HEK293 (cell line): ENCODE measurements around the gene ARHGAP6.

Experiments
- CTCF ChIA-PET: fragments of 350-600 bp; formaldehyde crosslinking; extraction: SDS; loops from one replicate; lab custom pipeline; 2021; ENCODE audit warnings: antibody characterized with exemption; lab: Yijun Ruan, JAX
- POLR2A ChIA-PET: fragments of 300-600 bp; formaldehyde crosslinking; extraction: SDS; loops from one replicate; lab custom pipeline; 2020; ENCODE audit warnings: antibody characterized with exemption, inconsistent platforms; lab: Yijun Ruan, JAX
- H3K27ac ChIP-seq: fragments of 200-500 bp; sonication (Bioruptor generic); 2 replicates; pipeline ENCODE4 v1.5.1; 2014; ENCODE audit warnings: low read depth, low read length, control low read depth, inconsistent platforms; ENCODE audit errors: extremely low read depth
- H3K36me3 ChIP-seq, 2 experiments: fragments of 200-500 bp in 1 of 2; sonication (Bioruptor generic) in 1 of 2; 1 replicate in 1 of 2; 2 replicates in 1 of 2; pipeline ENCODE4 v1.5.1; 2014 to 2017; ENCODE audit warnings: inconsistent platforms in 2 of 2, low read length in 2 of 2; ENCODE audit not compliant: control insufficient read depth in 2 of 2, insufficient read depth in 1 of 2
- H3K4me1 ChIP-seq: fragments of 200-500 bp; sonication (Bioruptor generic); 2 replicates; pipeline ENCODE4 v1.5.1; 2014; ENCODE audit warnings: mild to moderate bottlenecking, low read length, inconsistent platforms; ENCODE audit not compliant: control insufficient read depth, insufficient read depth
- H3K4me3 ChIP-seq: 2 replicates; pipeline ENCODE4 v1.5.1; 2011; ENCODE audit warnings: low read depth, mild to moderate bottlenecking, control low read depth, low read length, moderate library complexity
- H3K9me3 ChIP-seq: fragments of 200-500 bp; sonication (Bioruptor generic); 2 replicates; pipeline ENCODE4 v1.5.1; 2014; ENCODE audit warnings: low read depth, low read length, inconsistent platforms; ENCODE audit not compliant: control insufficient read depth, insufficient read depth
- GLIS1 ChIP-seq: fragments of 450-650 bp; formaldehyde crosslinking; IDR thresholded peaks from 2 replicates; pipeline ENCODE4 v1.5.1; 2016; ENCODE audit warnings: missing biosample characterization, missing genetic modification characterization
- OVOL3 ChIP-seq: fragments of 450-650 bp; formaldehyde crosslinking; IDR thresholded peaks from 2 replicates; pipeline ENCODE4 v1.5.1; 2016; ENCODE audit warnings: missing biosample characterization, missing genetic modification characterization
- SCRT2 ChIP-seq: fragments of 450-650 bp; formaldehyde crosslinking; IDR thresholded peaks from 2 replicates; pipeline ENCODE4 v1.5.1; 2016; ENCODE audit warnings: missing biosample characterization, missing genetic modification characterization
- TRIM28 ChIP-seq: IDR thresholded peaks from 2 replicates; pipeline ENCODE4 v1.6.1; 2011; ENCODE audit warnings: low read length, control low read depth, borderline replicate concordance
- ZBTB17 ChIP-seq: fragments of 450-650 bp; formaldehyde crosslinking; IDR thresholded peaks from 2 replicates; pipeline ENCODE4 v1.5.1; 2016; ENCODE audit warnings: missing biosample characterization, missing genetic modification characterization
- ZNF169 ChIP-seq: fragments of 450-650 bp; formaldehyde crosslinking; IDR thresholded peaks from 2 replicates; pipeline ENCODE4 v1.5.1; 2016; ENCODE audit warnings: missing biosample characterization, missing genetic modification characterization
- ZNF175 ChIP-seq: fragments of 450-650 bp; formaldehyde crosslinking; IDR thresholded peaks from 2 replicates; pipeline ENCODE4 v1.5.1; 2016; ENCODE audit warnings: missing biosample characterization, missing genetic modification characterization
- ZNF2 ChIP-seq: fragments of 450-650 bp; formaldehyde crosslinking; IDR thresholded peaks from 2 replicates; pipeline ENCODE4 v1.5.1; 2016; ENCODE audit warnings: missing biosample characterization, missing genetic modification characterization
- ZNF202 ChIP-seq: fragments of 450-650 bp; formaldehyde crosslinking; IDR thresholded peaks from 2 replicates; pipeline ENCODE4 v1.5.1; 2016; ENCODE audit warnings: missing biosample characterization, missing genetic modification characterization, borderline replicate concordance
- ZNF223 ChIP-seq: fragments of 450-650 bp; formaldehyde crosslinking; IDR thresholded peaks from 2 replicates; pipeline ENCODE4 v1.5.1; 2016; ENCODE audit warnings: missing biosample characterization, missing genetic modification characterization
- ZNF248 ChIP-seq: fragments of 450-650 bp; formaldehyde crosslinking; IDR thresholded peaks from 2 replicates; pipeline ENCODE4 v1.5.1; 2017; ENCODE audit warnings: missing biosample characterization, missing genetic modification characterization
- ZNF292 ChIP-seq: fragments of 450-650 bp; formaldehyde crosslinking; IDR thresholded peaks from 2 replicates; pipeline ENCODE4 v1.5.1; 2016; ENCODE audit warnings: low read depth, missing biosample characterization, missing genetic modification characterization, borderline replicate concordance
- ZNF658 ChIP-seq: fragments of 450-650 bp; formaldehyde crosslinking; IDR thresholded peaks from 2 replicates; pipeline ENCODE4; 2016; ENCODE audit warnings: missing biosample characterization, missing genetic modification characterization
- ZSCAN16 ChIP-seq: fragments of 450-650 bp; formaldehyde crosslinking; IDR thresholded peaks from 2 replicates; pipeline ENCODE4 v1.5.1; 2016; ENCODE audit warnings: missing biosample characterization, missing genetic modification characterization
- ZSCAN30 ChIP-seq: fragments of 450-650 bp; IDR thresholded peaks from 2 replicates; pipeline ENCODE4 v1.5.1; 2018; ENCODE audit warnings: missing biosample characterization, mild to moderate bottlenecking, missing genetic modification characterization, moderate library complexity
- TF ChIP-seq, protein P1 (sequence below): fragments of 450-650 bp; formaldehyde crosslinking; IDR thresholded peaks from 2 replicates; pipeline ENCODE4 v1.5.1; 2017; ENCODE audit warnings: missing biosample characterization, mild to moderate bottlenecking, missing genetic modification characterization, moderate library complexity
- TF ChIP-seq, protein P2 (sequence below): sonication (generic); formaldehyde crosslinking; IDR thresholded peaks from 2 replicates; pipeline ENCODE4 v1.8.1; 2022; ENCODE audit warnings: mild to moderate bottlenecking, moderate library complexity, missing genetic modification reagents
- TF ChIP-seq, protein P3 (sequence below): fragments of 450-650 bp; formaldehyde crosslinking; conservative IDR thresholded peaks from 2 replicates; pipeline ENCODE4 v1.5.1; 2016; ENCODE audit warnings: low read depth, missing biosample characterization, missing genetic modification characterization
- TF ChIP-seq, protein P4 (sequence below): fragments of 450-650 bp; formaldehyde crosslinking; IDR thresholded peaks from 2 replicates; pipeline ENCODE4 v1.5.1; 2016; ENCODE audit warnings: missing biosample characterization, missing genetic modification characterization

The ARHGAP6 gene

DNA sequence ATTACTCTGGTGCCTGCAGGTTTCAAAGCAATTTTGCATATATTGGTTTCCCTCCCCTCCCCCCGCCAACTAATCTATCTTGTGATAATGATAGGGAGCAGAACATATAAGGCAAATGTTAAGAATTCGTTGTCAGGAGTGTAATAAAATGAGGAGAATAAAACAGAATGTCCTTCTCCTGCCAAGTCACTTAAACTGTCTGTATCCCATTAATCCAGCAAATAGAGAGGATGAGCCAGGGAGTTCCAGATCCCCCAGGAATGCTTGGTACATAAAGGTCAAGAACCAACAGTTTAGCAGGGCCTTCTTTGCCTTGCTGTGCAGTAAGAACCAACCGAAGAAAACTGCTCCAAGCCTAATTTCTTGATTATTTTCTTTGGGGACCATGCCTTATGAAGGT lies 231.1 kb downstream of the ARHGAP6 start (continued):
- TF ChIP-seq, protein P1, sequence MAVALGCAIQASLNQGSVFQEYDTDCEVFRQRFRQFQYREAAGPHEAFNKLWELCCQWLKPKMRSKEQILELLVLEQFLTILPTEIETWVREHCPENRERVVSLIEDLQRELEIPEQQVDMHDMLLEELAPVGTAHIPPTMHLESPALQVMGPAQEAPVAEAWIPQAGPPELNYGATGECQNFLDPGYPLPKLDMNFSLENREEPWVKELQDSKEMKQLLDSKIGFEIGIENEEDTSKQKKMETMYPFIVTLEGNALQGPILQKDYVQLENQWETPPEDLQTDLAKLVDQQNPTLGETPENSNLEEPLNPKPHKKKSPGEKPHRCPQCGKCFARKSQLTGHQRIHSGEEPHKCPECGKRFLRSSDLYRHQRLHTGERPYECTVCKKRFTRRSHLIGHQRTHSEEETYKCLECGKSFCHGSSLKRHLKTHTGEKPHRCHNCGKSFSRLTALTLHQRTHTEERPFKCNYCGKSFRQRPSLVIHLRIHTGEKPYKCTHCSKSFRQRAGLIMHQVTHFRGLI (tag by site-specific recombination): no peak
- no peak for TF ChIP-seq GLIS1
- TF ChIP-seq, protein P2, sequence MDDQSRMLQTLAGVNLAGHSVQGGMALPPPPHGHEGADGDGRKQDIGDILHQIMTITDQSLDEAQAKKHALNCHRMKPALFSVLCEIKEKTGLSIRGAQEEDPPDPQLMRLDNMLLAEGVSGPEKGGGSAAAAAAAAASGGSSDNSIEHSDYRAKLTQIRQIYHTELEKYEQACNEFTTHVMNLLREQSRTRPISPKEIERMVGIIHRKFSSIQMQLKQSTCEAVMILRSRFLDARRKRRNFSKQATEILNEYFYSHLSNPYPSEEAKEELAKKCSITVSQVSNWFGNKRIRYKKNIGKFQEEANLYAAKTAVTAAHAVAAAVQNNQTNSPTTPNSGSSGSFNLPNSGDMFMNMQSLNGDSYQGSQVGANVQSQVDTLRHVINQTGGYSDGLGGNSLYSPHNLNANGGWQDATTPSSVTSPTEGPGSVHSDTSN (CRISPR knock-in tag): no peak

DNA sequence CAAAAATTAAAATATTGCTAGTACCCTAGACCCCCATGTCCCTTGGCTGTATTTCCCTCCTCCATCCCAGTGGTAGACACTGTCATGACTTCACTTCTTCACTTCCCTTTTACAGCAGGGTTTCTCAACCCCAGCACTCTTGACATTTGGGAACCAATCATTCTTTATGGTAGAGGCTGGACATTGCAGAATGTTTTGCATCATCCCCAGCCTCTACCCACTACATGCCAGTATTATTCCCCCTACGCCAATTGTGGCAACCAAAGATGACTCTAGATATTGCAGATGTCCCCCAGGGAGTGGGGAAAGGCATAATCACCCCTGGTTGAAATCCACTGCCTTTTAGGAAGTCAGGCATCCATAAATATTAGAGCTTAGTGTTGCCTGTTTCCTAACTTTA lies 233.9 kb downstream of the ARHGAP6 start:
- POLR2A ChIA-PET: no interaction called here
- no peaks in the 10 kb centered on the region for H3K4me1 ChIP-seq
- H3K27ac ChIP-seq: no peak overlapping the region
- no peaks in the 10 kb centered on the region for H3K9me3 ChIP-seq
- no peak overlapping the region for H3K4me3 ChIP-seq
- TF ChIP-seq SCRT2 (tag by site-specific recombination) (no peak), OVOL3 (tag by site-specific recombination) (no peak)
- no peaks in the 10 kb centered on the region for H3K36me3 ChIP-seq
- CTCF ChIA-PET: no interaction called here

DNA sequence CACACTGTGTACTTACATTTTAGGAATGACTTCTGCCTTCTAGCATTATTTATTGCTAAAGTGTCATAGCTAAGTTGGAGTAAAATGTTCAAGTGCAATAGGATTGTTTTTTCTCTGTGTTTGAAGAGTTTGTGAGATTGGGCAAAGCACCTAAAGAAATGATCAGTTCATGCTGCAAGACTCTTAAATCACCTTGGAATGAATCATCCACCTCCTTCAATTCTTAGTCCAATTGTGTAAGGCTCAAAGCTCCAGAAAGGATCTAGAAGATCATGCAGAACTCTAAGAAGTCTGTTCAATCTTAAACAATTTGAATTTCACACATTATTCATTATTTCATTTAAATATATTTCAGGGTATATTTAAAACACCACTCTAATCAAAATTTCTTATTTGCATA lies 235.4 kb downstream of the ARHGAP6 start:
- TF ChIP-seq ZNF169 (tag by site-specific recombination) (no peak), TRIM28 (no peak), ZNF223 (tag by site-specific recombination) (no peak), ZBTB17 (no peak), ZNF292 (no peak), ZNF658 (tag by site-specific recombination) (no peak)
- TF ChIP-seq, all 188 proteins: peak for 0
- no peaks in the 10 kb centered on the region for H3K36me3 ChIP-seq
- H3K9me3 ChIP-seq: no peaks in the 10 kb centered on the region
- no peak overlapping the region for H3K27ac ChIP-seq
- ChIA-PET CTCF (interaction anchor here (0.5 kb wide), 1 partner anchor 12 kb away, joined by 4 read pairs; no protein-coding TSS in a partner anchor), POLR2A (no interaction called here)
- H3K4me3 ChIP-seq: no peak overlapping the region
- H3K4me1 ChIP-seq: no peaks in the 10 kb centered on the region

DNA sequence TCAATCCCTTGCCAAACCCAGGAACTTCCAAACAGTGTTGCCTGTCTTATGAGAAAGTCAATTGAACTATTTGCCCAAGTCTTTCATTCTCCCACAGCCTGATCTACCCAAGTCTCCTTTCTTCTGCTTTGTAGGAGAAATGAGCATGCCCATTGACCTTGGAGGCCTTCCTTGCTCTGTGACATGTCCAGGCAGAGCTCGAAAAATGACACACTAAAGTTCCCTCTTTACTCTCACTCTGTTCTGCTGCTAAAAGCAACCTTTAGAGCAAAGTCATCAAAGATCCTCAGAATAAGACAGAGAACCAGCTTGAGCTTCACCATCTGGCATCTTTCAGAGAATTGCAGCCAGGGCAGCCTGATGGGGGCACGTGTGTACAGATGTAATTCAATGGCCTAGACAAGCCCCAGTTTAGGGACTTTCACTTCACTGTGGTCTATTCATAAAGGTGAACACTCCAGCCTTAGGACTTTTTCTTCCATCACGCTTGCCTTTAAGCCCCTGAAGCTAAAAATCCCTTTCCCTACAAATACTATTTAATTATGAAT lies 236.1 kb downstream of the ARHGAP6 start:
- POLR2A ChIA-PET: no interaction called here
- no peak overlapping the region for H3K4me3 ChIP-seq
- no peaks in the 10 kb centered on the region for H3K4me1 ChIP-seq
- TF ChIP-seq, protein P3, sequence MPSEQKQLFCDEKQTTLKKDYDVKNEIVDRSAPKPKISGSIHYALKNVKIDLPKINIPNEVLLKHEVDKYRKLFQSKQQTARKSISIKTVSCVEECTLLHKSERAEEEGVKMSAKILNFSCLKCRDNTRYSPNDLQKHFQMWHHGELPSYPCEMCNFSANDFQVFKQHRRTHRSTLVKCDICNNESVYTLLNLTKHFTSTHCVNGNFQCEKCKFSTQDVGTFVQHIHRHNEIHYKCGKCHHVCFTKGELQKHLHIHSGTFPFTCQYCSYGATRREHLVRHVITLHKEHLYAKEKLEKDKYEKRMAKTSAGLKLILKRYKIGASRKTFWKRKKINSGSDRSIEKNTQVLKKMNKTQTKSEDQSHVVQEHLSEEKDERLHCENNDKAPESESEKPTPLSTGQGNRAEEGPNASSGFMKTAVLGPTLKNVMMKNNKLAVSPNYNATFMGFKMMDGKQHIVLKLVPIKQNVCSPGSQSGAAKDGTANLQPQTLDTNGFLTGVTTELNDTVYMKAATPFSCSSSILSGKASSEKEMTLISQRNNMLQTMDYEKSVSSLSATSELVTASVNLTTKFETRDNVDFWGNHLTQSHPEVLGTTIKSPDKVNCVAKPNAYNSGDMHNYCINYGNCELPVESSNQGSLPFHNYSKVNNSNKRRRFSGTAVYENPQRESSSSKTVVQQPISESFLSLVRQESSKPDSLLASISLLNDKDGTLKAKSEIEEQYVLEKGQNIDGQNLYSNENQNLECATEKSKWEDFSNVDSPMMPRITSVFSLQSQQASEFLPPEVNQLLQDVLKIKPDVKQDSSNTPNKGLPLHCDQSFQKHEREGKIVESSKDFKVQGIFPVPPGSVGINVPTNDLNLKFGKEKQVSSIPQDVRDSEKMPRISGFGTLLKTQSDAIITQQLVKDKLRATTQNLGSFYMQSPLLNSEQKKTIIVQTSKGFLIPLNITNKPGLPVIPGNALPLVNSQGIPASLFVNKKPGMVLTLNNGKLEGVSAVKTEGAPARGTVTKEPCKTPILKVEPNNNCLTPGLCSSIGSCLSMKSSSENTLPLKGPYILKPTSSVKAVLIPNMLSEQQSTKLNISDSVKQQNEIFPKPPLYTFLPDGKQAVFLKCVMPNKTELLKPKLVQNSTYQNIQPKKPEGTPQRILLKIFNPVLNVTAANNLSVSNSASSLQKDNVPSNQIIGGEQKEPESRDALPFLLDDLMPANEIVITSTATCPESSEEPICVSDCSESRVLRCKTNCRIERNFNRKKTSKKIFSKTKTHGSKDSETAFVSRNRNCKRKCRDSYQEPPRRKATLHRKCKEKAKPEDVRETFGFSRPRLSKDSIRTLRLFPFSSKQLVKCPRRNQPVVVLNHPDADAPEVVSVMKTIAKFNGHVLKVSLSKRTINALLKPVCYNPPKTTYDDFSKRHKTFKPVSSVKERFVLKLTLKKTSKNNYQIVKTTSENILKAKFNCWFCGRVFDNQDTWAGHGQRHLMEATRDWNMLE (tag by site-specific recombination): no peak
- no peak for TF ChIP-seq ZNF248 (tag by site-specific recombination)
- TF ChIP-seq ZNF292: no peak
- TF ChIP-seq ZNF2 (tag by site-specific recombination): no peak
- TF ChIP-seq, protein P4, sequence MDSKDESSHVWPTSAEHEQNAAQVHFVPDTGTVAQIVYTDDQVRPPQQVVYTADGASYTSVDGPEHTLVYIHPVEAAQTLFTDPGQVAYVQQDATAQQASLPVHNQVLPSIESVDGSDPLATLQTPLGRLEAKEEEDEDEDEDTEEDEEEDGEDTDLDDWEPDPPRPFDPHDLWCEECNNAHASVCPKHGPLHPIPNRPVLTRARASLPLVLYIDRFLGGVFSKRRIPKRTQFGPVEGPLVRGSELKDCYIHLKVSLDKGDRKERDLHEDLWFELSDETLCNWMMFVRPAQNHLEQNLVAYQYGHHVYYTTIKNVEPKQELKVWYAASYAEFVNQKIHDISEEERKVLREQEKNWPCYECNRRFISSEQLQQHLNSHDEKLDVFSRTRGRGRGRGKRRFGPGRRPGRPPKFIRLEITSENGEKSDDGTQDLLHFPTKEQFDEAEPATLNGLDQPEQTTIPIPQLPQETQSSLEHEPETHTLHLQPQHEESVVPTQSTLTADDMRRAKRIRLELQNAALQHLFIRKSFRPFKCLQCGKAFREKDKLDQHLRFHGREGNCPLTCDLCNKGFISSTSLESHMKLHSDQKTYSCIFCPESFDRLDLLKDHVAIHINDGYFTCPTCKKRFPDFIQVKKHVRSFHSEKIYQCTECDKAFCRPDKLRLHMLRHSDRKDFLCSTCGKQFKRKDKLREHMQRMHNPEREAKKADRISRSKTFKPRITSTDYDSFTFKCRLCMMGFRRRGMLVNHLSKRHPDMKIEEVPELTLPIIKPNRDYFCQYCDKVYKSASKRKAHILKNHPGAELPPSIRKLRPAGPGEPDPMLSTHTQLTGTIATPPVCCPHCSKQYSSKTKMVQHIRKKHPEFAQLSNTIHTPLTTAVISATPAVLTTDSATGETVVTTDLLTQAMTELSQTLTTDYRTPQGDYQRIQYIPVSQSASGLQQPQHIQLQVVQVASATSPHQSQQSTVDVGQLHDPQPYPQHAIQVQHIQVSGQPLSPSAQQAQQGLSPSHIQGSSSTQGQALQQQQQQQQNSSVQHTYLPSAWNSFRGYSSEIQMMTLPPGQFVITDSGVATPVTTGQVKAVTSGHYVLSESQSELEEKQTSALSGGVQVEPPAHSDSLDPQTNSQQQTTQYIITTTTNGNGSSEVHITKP (tag by site-specific recombination): no peak
- TF ChIP-seq ZNF175: no peak
- no peak for TF ChIP-seq ZSCAN30 (tag by site-specific recombination)
- no peak for TF ChIP-seq ZNF202 (tag by site-specific recombination)
- no peak for TF ChIP-seq ZSCAN16 (tag by site-specific recombination)
- no peaks in the 10 kb centered on the region for H3K36me3 ChIP-seq
- H3K27ac ChIP-seq: no peak overlapping the region
- CTCF ChIA-PET: interaction anchor here (0.5 kb wide), 1 partner anchor 12 kb away, joined by 4 read pairs; no protein-coding TSS in a partner anchor
- H3K9me3 ChIP-seq: no peaks in the 10 kb centered on the region
